HCT116 (cell line): ENCODE data around the gene PIP4K2C. TPM values are rescaled to one million over a fixed set of nuclear protein-coding genes. Genes with fewer than 3 reads are reported as not detected.

ENCODE experiments used
- ATAC-seq: fragments of 200-7000 bp; cut with Tn5 transposase; 2 replicates; pipeline ENCODE4 v1.9.1; 2020; ENCODE audit warnings: mild to moderate bottlenecking, moderate library complexity
- BruUV-seq: library from RNA; stranded (reverse); fragments of 400-500 nt; replicated peaks from 2 replicates; lab custom pipeline; 2021; lab: Mats Ljungman, UMichigan
- CTCF ChIA-PET: fragments of 300-600 bp; sonication (Branson Sonifier 250); formaldehyde crosslinking; loops from one replicate; lab custom pipeline; 2021; ENCODE audit warnings: antibody characterized with exemption; lab: Charles Lee
- POLR2A ChIA-PET: fragments of 300-600, 350-600 bp; sonication (Branson Sonifier 250); formaldehyde crosslinking; loops from one replicate; lab custom pipeline; 2021; ENCODE audit warnings: antibody characterized with exemption; lab: Charles Lee
- RAD21 ChIA-PET, 2 experiments: fragments of 300-600 bp; sonication (Branson Sonifier 250); formaldehyde crosslinking; loops; one replicate each; lab custom pipeline; 2023; ENCODE audit warnings: low total read pairs in 2 of 2; ENCODE audit not compliant: uncharacterized antibody in 2 of 2, unreplicated experiment in 2 of 2, low non-redundant PET in 1 of 2; lab: Charles Lee
- DNase-seq: peaks from one replicate; pipeline ENCODE4 v3.0.0-alpha.2; 2010; ENCODE audit warnings: low read depth, low spot score
- H2AFZ ChIP-seq: fragments of 200-600 bp; shearing (Covaris generic), sonication (generic); 2 replicates; pipeline ENCODE4 v1.6.1; 2017; ENCODE audit warnings: low read depth, mixed run types, mixed read lengths, antibody characterized with exemption, low read length; ENCODE audit not compliant: poor library complexity, severe bottlenecking
- H3K27ac ChIP-seq: 2 replicates; pipeline ENCODE4 v1.5.1; 2012; ENCODE audit warnings: low read depth, low read length
- H3K27me3 ChIP-seq: fragments of 200-600 bp; sonication (generic); 2 replicates; pipeline ENCODE4 v1.6.1; 2016; ENCODE audit warnings: mixed run types, low read length, mixed read lengths; ENCODE audit not compliant: insufficient read depth
- H3K36me3 ChIP-seq, 2 experiments: fragments of 200-500 bp in 1 of 2; fragments of 200-600 bp in 1 of 2; sonication (Bioruptor generic) in 1 of 2; sonication (generic) in 1 of 2; 2 replicates each; pipeline versions ENCODE4 v1.5.1 to v1.6.1; 2014 to 2016; ENCODE audit warnings: low read length in 2 of 2, inconsistent platforms in 1 of 2, mixed read lengths in 1 of 2, mixed run types in 1 of 2; ENCODE audit not compliant: insufficient read depth in 2 of 2, control insufficient read depth in 1 of 2
- H3K4me1 ChIP-seq, 2 experiments: fragments of 200-600 bp in 1 of 2; sonication (generic) in 1 of 2; 2 replicates each; pipeline versions ENCODE4 v1.5.1 to v1.6.1; 2012 to 2017; ENCODE audit warnings: low read length in 2 of 2, inconsistent platforms in 1 of 2, mild to moderate bottlenecking in 1 of 2, mixed read lengths in 1 of 2, mixed run types in 1 of 2, moderate library complexity in 1 of 2; ENCODE audit not compliant: insufficient read depth in 2 of 2, control insufficient read depth in 1 of 2
- H3K4me2 ChIP-seq: fragments of 200-600 bp; sonication (generic); 2 replicates; pipeline ENCODE4 v1.6.1; 2017; ENCODE audit warnings: mixed run types, low read length, mixed read lengths
- H3K4me3 ChIP-seq, 2 experiments: fragments of 200-600 bp in 1 of 2; sonication (generic) in 1 of 2; replicated peaks in 1 of 2; 2 replicates each; pipeline ENCODE4 v1.5.1; 2011 to 2016; ENCODE audit warnings: low read length in 2 of 2, control low read depth in 1 of 2, low read depth in 1 of 2, mild to moderate bottlenecking in 1 of 2, mixed read lengths in 1 of 2, mixed run types in 1 of 2
- H3K79me2 ChIP-seq: fragments of 200-600 bp; sonication (generic); 2 replicates; pipeline ENCODE4 v1.6.1; 2017; ENCODE audit warnings: mild to moderate bottlenecking, mixed run types, low read length, moderate library complexity, mixed read lengths; ENCODE audit not compliant: insufficient read depth
- H3K9ac ChIP-seq: fragments of 200-600 bp; sonication (generic); 2 replicates; pipeline ENCODE4 v1.6.1; 2016; ENCODE audit warnings: low read length, mixed read lengths
- H3K9me2 ChIP-seq: fragments of 200-600 bp; sonication (generic), shearing (Covaris generic); 2 replicates; pipeline ENCODE4 v1.6.1; 2017; ENCODE audit warnings: mixed run types, mild to moderate bottlenecking, moderate library complexity; ENCODE audit not compliant: insufficient read depth
- H3K9me3 ChIP-seq, 2 experiments: fragments of 200-500 bp in 1 of 2; fragments of 200-600 bp in 1 of 2; sonication (Bioruptor generic) in 1 of 2; sonication (generic) in 1 of 2; 2 replicates each; pipeline ENCODE4 v1.6.1; 2014 to 2017; ENCODE audit warnings: low read length in 2 of 2, mixed read lengths in 2 of 2, inconsistent platforms in 1 of 2, low read depth in 1 of 2, mild to moderate bottlenecking in 1 of 2, mixed run types in 1 of 2, moderate library complexity in 1 of 2; ENCODE audit not compliant: control insufficient read depth in 1 of 2, insufficient read depth in 1 of 2
- H4K20me1 ChIP-seq: fragments of 200-600 bp; sonication (generic), shearing (Covaris generic); 2 replicates; pipeline ENCODE4 v1.6.1; 2017; ENCODE audit warnings: mixed run types, mild to moderate bottlenecking, moderate library complexity; ENCODE audit not compliant: insufficient read depth
- CEBPB ChIP-seq: IDR thresholded peaks from 2 replicates; pipeline ENCODE4 v1.6.1; 2012; ENCODE audit warnings: low read depth
- ELF1 ChIP-seq: IDR thresholded peaks from 2 replicates; pipeline ENCODE4 v1.6.1; 2012; ENCODE audit warnings: low read depth, borderline replicate concordance
- EZH2phosphoT487 ChIP-seq: fragments of 200-600 bp; IDR thresholded peaks from 2 replicates; pipeline ENCODE4 v1.6.1; 2018; ENCODE audit warnings: antibody characterized with exemption, borderline replicate concordance
- FOSL1 ChIP-seq: IDR thresholded peaks from 2 replicates; pipeline ENCODE4 v1.6.1; 2012; ENCODE audit warnings: low read depth
- POLR2A ChIP-seq: IDR thresholded peaks from 2 replicates; pipeline ENCODE4 v1.7.0; 2011; ENCODE audit warnings: borderline replicate concordance; ENCODE audit not compliant: insufficient read depth, insufficient read length; ENCODE audit errors: extremely low read depth
- POLR2AphosphoS5 ChIP-seq: IDR thresholded peaks from 2 replicates; pipeline ENCODE4 v1.6.1; 2011; ENCODE audit warnings: mild to moderate bottlenecking, low read depth, low read length, moderate library complexity
- RAD21 ChIP-seq: IDR thresholded peaks from 2 replicates; pipeline ENCODE4 v1.6.1; 2012; ENCODE audit warnings: low read depth, mild to moderate bottlenecking
- SIN3A ChIP-seq: IDR thresholded peaks from 2 replicates; pipeline ENCODE4 v1.6.1; 2012; ENCODE audit warnings: low read depth
- YY1 ChIP-seq: IDR thresholded peaks from 2 replicates; pipeline ENCODE4 v1.6.1; 2011; ENCODE audit warnings: low read length, low read depth, moderate library complexity, mild to moderate bottlenecking; ENCODE audit not compliant: insufficient replicate concordance; ENCODE audit errors: extremely low read depth
- ZNF274 ChIP-seq: fragments of 200-500 bp; sonication (Bioruptor generic); IDR thresholded peaks from 2 replicates; pipeline ENCODE4 v1.6.1; 2014; ENCODE audit warnings: mild to moderate bottlenecking, low read depth, low read length, inconsistent platforms
- intact Hi-C: fragments of 100-400 bp; cut with micrococcal nuclease; formaldehyde crosslinking; loops from 2 replicates; pipeline ENCODE4 v1.10.0; 2022
- total RNA-seq: library from RNA; stranded (reverse); gene quantifications from one replicate; pipeline ENCODE4 v1.2.1, GENCODE V29; 2021; ENCODE audit not compliant: unreplicated experiment
- TF ChIP-seq, protein P1 (sequence below), 3 experiments: fragments of 200-600 bp in 1 of 3; sonication (generic) in 1 of 3; IDR thresholded peaks in 2 of 3; conservative IDR thresholded peaks in 1 of 3; 2 replicates each; pipeline ENCODE4 v1.5.1; 2012 to 2017; ENCODE audit warnings: low read depth in 2 of 3, low read length in 2 of 3, antibody characterized with exemption in 1 of 3, borderline replicate concordance in 1 of 3, control low read depth in 1 of 3, mild to moderate bottlenecking in 1 of 3, mixed read lengths in 1 of 3, mixed run types in 1 of 3, moderate library complexity in 1 of 3; ENCODE audit not compliant: insufficient read depth in 1 of 3
- TF ChIP-seq, protein P2 (sequence below): IDR thresholded peaks from 2 replicates; pipeline ENCODE4 v1.6.1; 2012
- TF ChIP-seq, protein P3 (sequence below): IDR thresholded peaks from 2 replicates; pipeline ENCODE4 v1.6.1; 2011; ENCODE audit warnings: mild to moderate bottlenecking, low read length, moderate library complexity; ENCODE audit not compliant: insufficient replicate concordance; ENCODE audit errors: extremely low read depth

PIP4K2C gene
- total RNA-seq, 1 experiment from 2014 or later, result 38.4 TPM

DNA sequence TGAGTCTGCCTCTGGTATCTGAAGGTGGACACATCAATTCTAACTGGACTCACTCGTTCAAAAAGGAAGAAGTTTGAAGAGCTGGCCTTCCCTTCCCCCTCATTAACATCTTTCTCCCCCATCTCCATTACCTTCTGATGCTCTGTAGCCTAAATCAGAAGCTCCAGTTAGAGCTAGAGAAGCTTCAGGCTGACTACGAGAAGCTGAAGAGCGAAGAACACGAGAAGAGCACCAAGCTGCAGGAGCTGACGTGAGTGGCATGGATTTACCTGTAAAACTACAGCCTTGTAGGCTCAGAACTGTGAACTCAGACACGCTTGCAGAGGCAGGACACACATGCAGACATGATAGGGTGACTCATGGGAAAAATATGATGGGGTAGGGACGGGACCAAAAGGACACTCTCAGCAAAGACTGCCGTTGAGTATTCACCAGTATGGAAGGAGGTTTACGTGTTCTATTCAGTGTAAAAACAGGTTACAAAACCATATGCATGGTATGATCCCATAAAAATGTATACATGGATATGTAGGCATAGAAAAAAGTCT is 14.3 kb upstream of the PIP4K2C start:
- no peak overlapping the region for H3K27ac ChIP-seq
- BruUV-seq, result no TSS peak
- H3K4me3 ChIP-seq, result no peak overlapping the region
- no peak overlapping the region for H3K9ac ChIP-seq
- no peaks in the 10 kb centered on the region for H3K9me2 ChIP-seq
- TF ChIP-seq, protein P1, sequence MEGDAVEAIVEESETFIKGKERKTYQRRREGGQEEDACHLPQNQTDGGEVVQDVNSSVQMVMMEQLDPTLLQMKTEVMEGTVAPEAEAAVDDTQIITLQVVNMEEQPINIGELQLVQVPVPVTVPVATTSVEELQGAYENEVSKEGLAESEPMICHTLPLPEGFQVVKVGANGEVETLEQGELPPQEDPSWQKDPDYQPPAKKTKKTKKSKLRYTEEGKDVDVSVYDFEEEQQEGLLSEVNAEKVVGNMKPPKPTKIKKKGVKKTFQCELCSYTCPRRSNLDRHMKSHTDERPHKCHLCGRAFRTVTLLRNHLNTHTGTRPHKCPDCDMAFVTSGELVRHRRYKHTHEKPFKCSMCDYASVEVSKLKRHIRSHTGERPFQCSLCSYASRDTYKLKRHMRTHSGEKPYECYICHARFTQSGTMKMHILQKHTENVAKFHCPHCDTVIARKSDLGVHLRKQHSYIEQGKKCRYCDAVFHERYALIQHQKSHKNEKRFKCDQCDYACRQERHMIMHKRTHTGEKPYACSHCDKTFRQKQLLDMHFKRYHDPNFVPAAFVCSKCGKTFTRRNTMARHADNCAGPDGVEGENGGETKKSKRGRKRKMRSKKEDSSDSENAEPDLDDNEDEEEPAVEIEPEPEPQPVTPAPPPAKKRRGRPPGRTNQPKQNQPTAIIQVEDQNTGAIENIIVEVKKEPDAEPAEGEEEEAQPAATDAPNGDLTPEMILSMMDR (IDR thresholded peaks at IDR 0.05 in 2 of 3, conservative IDR thresholded peaks at IDR 0.05 in 1 of 3; ENCODE audit: borderline replicate concordance in 1 of 3, insufficient read depth in 1 of 3, low read depth in 2 of 3, low read length in 2 of 3), result no peak
- TF ChIP-seq RAD21, result no peak
- TF ChIP-seq POLR2A, result no peak
- TF ChIP-seq YY1, result no peak
- TF ChIP-seq, protein P2, sequence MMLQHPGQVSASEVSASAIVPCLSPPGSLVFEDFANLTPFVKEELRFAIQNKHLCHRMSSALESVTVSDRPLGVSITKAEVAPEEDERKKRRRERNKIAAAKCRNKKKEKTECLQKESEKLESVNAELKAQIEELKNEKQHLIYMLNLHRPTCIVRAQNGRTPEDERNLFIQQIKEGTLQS, result no peak
- no peak for TF ChIP-seq SIN3A
- no peak for TF ChIP-seq FOSL1
- TF ChIP-seq EZH2phosphoT487, result no peak
- no peak for TF ChIP-seq ZNF274
- TF ChIP-seq, protein P3, sequence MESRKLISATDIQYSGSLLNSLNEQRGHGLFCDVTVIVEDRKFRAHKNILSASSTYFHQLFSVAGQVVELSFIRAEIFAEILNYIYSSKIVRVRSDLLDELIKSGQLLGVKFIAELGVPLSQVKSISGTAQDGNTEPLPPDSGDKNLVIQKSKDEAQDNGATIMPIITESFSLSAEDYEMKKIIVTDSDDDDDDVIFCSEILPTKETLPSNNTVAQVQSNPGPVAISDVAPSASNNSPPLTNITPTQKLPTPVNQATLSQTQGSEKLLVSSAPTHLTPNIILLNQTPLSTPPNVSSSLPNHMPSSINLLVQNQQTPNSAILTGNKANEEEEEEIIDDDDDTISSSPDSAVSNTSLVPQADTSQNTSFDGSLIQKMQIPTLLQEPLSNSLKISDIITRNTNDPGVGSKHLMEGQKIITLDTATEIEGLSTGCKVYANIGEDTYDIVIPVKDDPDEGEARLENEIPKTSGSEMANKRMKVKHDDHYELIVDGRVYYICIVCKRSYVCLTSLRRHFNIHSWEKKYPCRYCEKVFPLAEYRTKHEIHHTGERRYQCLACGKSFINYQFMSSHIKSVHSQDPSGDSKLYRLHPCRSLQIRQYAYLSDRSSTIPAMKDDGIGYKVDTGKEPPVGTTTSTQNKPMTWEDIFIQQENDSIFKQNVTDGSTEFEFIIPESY, result no peak
- no peak for TF ChIP-seq ELF1
- no peak for TF ChIP-seq POLR2AphosphoS5
- no peak for TF ChIP-seq CEBPB
- H3K79me2 ChIP-seq, result no peaks in the 10 kb centered on the region
- no peaks in the 10 kb centered on the region for H3K9me3 ChIP-seq
- ChIA-PET CTCF (no interaction called here), POLR2A (no interaction called here), RAD21 (no interaction called here)
- H3K4me2 ChIP-seq, result no peak overlapping the region
- H3K27me3 ChIP-seq, result no peaks in the 10 kb centered on the region
- H3K4me1 ChIP-seq, result no peaks in the 10 kb centered on the region
- no peak overlapping the region for H2AFZ ChIP-seq
- no peak for ATAC-seq
- intact Hi-C loops, result no loop called here
- no peaks in the 10 kb centered on the region for H4K20me1 ChIP-seq
- no peak for DNase-seq
- peaks cover 0 to 14% of the 10 kb centered on the region in 2 experiments; a peak in 3 of 4 replicates for H3K36me3 ChIP-seq
